Measurements from ENCODE around the gene PARD3B. TPM values are rescaled to one million over a fixed set of nuclear protein-coding genes. Genes with fewer than 3 reads are reported as not detected.
"Not testable (repeated sequence)": the region's sequence is repeated elsewhere in the genome, so short reads cannot be mapped to it uniquely, and the experiment has no call there.

The PARD3B gene
- total RNA-seq, 1 donor from 2014 or later: 6.8 TPM

DNA sequence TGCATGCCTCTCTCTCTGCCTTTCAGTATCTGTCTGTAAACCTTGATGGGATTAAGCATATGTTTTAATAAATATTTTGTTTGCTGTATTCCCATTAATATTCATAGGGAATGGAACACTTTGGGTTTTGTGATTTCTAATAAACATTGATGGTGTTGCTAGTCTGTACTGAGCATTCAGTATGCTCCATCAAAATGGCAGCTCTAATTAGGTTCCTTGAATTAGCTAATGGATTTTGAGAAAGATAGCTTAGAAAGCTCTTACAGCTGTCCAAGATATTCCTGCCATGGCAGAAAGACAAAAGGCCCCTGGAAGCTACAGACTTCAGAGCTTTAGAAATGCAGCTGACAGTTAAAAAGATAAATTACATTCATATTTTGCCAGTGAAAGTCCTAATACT is 937.8 kb downstream of the PARD3B start:
- intact Hi-C loops (cut with DNase I): no loop called here
- no peak for DNase-seq
- no peak for ATAC-seq (ENCODE audit: poor library complexity)

DNA sequence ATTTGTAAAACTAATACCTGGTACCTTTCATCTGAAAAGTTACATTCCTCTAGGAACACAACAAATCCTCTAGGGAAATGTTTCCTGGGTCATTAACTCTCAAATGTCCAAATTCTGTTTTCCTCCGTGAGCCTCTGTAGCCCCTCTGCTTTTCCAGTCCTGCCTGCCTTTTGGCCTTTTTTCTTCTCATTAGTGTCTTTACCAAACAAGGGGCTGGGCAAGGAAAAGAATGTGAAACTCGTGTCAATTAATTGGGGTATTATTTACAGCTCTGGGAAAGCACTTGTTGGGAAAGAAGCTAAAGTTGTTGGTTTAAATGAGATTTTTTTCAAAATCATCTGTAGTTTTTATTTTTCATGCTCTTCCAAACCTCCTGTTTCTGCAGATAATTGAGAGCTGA is 938.9 kb downstream of the PARD3B start:
- DNase-seq (no peak), ATAC-seq (ENCODE audit: poor library complexity) (no peak)
- intact Hi-C loops (cut with DNase I): no loop called here

DNA sequence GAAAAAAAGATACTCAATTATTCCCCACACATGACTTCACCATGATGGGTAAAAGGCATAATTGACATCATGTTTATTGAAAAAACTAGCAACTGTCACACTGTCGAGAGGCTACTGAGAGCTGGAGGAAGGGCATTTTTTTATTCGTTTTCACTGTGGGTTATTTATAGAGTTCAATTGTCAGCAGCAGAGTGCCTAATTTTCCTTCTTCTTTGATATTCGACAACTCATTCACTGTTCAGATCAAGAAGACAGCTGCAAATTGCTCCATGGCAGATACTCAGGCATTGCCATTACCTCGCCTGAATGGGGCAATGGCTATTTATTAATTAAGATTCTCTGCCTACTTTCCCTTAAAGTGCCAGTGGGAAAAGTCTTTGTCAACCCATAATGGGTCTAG is 939.5 kb downstream of the PARD3B start:
- DNase-seq (no peak), ATAC-seq (ENCODE audit: poor library complexity) (no peak)
- intact Hi-C loops (cut with DNase I): no loop called here

DNA sequence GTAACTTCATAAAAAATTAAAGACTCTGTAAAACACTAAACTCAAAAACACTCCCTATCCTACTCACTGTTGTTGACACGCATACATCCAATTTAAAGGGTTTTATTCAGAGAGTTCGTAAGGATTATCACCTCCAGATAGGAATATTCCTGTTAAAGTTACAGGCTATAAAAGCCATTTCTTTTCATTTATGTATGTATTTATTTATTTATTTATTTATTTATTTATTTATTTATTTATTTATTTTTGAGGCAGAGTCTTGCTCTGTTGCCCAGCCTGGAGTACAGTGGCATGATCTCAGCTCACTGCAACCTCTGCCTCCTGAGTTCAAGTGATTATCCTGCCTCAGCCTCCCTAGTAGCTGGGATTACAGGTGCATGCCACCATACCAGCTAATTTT is 948.3 kb downstream of the PARD3B start:
- ATAC-seq (ENCODE audit: poor library complexity); DNase-seq; intact Hi-C loops (cut with DNase I): not testable (repeated sequence)

DNA sequence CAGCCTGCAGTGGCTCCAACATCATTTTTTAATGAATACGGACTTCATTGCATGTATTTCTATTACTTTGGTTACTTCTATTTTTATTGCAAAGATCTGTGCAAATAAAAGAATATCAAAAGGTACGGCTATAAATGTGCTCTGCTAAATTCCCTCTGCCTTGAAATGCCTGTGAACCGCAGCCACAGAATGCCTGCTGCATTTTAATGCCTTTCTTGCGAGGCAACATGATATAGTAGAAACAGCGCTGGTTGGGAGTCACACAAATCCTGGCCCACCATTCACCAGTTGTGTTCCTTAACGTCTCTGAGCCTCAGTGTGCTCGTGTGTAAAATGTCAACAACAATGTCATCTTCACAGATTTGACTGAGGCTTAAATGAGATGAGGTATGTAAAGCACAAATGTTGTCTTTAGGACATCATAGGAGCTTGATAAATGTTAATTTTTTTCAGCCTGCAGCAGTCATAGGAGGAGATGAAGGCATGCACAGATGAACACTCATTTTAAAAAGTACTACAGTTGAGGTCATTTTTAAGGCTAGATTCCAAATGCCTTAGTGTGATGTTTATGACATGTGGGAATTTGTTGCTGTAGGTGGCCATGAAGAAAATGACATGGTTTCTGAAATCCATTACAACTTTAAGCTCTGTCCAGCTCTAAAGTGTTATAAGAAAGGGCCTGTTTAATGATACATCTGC is 949.4 kb downstream of the PARD3B start:
- ATAC-seq (ENCODE audit: poor library complexity) (no peak), DNase-seq (no peak)
- intact Hi-C loops (cut with DNase I): no loop called here

DNA sequence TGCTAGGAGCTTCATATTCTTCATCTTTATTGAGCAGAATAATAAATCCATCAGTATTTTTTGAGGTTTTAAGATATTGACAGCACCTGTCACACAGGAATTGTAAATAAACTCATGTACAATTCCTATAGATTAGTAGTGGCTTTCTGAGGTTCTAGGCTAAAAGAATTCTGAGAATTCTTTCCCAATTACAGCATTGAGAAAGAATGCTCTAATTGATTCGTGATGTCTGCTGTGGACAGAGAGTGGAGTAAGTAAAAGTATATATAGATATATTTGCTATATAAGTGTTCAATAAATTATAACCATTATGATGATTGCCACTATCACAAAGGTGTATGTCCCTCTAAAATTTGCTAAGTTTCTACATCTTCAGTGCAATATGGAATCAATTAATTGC is 950.5 kb downstream of the PARD3B start:
- no peak for DNase-seq
- intact Hi-C loops (cut with DNase I): no loop called here
- ATAC-seq (ENCODE audit: poor library complexity): no peak

DNA sequence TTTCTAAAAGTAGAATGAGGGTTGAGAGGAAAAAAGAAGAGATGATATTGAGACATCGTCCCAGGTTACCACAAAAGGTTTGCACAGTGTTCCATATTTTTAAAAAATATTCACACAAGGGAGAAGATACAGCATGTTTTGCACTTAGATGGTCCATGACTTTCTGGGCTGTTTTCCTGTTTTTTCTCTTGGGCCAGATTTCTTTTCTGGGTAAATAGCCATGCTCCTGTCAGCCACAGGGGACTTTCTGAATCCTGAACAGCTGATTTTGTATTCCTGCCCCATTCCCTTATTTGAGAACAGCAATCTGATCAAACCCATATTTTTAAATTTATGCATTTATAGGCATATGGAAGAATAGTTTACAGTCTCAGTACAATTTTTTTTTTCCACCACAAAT is 951.1 kb downstream of the PARD3B start:
- ATAC-seq (ENCODE audit: poor library complexity): peak; percentile 53
- intact Hi-C loops (cut with DNase I): no loop called here
- DNase-seq: no peak

DNA sequence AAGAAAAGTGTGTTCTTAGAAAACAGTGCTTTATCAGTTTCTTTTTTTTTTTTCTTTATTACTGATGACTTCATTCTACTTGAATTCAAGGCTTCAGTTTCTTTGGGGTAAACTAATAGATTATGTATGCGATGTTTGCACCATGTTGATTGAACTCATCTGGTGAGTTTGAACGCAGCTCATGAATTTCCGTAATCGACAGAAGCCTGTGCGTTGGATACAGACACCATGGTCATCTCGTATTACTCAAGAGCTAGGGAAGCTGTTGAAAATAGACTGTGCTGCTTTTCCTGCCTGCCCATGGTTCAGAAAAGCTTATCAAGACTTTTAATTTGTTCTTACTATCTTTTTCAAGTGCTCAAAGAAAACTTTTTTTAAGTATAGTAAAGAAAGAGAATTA is 951.5 kb downstream of the PARD3B start:
- intact Hi-C loops (cut with DNase I): no loop called here
- peak; percentile 71 for ATAC-seq (ENCODE audit: poor library complexity)
- no peak for DNase-seq

DNA sequence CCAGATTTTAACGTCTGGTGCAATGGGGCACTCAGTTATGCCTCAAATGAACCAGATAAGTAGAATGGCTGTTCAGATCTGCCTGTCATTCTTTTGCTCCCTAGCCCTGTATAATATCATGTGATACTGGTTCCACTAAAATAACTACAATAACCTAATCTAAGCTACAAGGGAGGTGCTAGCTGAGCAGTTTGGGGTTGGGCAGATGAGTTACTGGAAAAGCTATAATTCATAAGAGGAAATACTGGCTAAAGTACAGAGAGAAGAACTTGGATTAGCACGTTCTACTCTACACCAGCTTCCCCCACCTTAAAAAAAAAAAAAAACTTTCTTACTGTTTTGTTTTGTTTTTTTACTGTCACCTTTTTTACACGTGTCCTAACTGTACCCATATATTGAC is 953.7 kb downstream of the PARD3B start:
- no peak for DNase-seq
- ATAC-seq (ENCODE audit: poor library complexity): no peak
- intact Hi-C loops (cut with DNase I): no loop called here

DNA sequence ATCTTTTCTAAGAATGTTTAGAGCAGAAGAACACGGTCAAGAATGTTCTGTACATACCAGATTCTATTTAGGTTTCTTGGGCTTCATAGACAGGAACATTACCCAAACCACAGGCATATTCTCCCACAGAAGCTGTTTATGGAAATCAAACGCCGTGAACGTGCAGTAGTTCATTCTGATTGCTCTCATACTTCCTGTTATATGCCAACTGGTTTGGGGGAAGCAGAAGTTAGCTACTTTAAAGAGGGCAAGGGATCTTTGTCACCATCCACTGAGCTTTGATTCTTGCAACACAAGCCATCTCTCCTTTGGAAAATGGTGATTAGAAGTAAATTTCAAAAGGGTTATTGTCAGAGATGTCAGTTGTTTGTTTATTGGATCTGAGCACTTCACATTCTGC is 954.8 kb downstream of the PARD3B start:
- no peak for DNase-seq
- ATAC-seq (ENCODE audit: poor library complexity): no peak
- intact Hi-C loops (cut with DNase I): no loop called here

DNA sequence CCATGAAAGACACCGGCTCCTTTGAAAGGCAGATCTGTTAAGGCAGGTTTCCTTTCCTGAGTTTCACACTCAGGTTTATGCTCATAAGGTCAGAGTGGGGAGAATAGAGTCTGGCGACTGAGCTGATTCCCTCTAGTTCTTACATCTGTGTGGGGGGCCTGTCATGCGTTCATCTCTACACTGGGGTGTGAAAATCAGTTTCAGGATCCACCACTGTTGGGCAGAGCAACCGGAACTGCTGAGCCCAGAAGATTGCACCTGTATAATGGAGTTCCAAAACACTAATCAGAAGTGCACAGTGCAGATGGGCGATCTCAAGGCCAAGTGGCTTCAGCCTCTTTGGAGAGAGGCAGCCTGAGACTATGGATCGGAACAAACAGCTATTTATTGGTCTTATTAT is 955.7 kb downstream of the PARD3B start:
- intact Hi-C loops (cut with DNase I): no loop called here
- no peak for ATAC-seq (ENCODE audit: poor library complexity)
- DNase-seq: no peak

DNA sequence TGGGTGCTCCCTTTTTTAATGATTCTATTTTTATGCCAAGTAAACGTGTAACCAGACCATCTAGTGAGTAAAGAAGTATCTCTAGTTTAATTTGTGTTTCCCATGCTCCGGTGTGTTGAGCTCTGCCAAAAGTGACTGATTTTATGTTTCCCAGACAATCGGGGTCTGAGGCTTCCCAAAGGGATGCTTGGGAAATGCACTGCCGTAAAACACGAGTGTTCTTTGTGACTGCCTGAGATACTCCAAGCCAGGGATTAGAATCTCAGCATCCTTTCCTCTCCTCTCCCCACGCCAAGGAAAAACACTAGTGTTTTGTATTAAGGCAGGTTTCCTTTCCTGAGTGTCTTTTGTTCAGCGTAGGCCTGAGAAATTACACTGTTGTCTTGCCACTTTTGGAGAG is 956.6 kb downstream of the PARD3B start:
- no peak for DNase-seq
- intact Hi-C loops (cut with DNase I): no loop called here
- ATAC-seq (ENCODE audit: poor library complexity): no peak

DNA sequence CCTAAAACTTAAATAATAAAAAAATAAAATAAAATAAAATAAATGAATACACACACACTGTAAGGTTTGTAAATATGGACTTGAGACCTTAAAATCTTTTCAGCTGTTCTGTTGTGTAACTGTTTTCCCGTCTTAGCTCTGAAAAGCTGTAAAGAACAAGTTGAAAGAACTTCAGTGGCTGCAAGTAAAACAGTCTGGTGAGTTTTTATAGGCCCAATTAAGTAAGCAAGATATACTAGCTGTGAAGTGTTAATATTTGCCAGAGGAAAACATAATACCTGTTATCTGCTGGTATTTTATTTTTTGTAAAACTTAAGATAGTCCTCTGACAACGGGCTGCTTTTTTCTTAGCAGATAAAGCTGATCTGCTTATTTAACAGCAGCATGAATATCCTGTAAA is 960.1 kb downstream of the PARD3B start:
- DNase-seq (no peak), ATAC-seq (ENCODE audit: poor library complexity) (no peak)
- intact Hi-C loops (cut with DNase I): no loop called here

DNA sequence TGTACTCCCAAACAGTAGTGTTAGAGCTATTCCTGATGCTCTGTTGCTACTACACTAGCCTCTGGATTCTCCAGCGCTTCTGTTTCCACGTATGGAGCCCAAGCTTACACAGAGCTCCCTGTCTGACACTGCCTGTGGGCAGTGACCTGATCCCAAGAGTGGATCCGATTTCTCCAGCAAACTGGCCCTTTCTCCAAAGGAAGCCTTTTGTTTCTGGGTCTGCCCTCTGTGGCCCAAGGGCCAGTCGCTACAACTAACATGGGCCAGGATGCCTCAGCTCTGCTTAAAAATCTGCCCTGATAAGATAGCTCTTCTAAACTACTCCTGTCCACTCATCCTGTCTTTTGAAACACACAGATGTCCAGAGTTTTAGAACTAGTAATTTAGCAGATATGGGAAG is 964.4 kb downstream of the PARD3B start:
- DNase-seq (no peak), ATAC-seq (ENCODE audit: poor library complexity) (no peak)
- intact Hi-C loops (cut with DNase I): no loop called here

DNA sequence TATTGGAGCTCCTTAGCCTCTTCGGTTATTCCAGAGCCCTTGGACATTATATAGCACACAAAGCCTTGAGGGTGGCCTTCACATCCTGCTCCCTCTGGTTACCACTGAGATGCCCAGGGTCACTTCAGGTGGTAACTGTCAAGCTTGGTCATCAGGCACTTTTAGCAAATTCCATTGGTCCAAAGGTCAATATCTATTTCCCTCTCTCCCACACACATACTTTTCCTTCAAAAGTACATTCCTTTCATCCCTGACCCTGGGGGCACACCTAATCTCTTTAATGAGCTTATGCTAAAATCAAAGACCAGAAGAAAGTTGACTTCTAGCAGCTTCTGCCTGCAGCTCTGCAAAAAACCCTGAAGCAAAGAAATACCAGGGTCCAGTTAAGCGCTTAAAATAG is 965.1 kb downstream of the PARD3B start:
- ATAC-seq (ENCODE audit: poor library complexity) (no peak), DNase-seq (no peak)
- intact Hi-C loops (cut with DNase I): no loop called here

DNA sequence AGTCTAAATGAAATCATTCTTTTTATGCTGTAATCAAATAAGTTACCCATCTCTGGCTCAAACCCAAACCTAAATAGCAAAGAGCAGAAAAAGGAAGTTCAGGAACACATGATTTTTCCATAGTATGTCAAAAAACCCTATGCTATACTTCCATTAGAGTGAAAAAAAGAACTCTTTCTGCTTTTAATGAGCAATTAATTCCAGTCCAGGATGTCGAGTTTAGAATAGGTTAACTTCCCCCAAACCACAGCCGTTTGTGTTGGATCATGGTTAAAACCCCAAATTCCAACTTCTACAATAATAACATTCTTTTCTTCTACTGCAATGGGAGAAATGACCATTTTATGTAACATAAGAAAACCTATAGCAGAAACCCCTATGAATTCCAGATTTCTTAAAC is 965.9 kb downstream of the PARD3B start:
- DNase-seq (no peak), ATAC-seq (ENCODE audit: poor library complexity) (no peak)
- intact Hi-C loops (cut with DNase I): no loop called here

DNA sequence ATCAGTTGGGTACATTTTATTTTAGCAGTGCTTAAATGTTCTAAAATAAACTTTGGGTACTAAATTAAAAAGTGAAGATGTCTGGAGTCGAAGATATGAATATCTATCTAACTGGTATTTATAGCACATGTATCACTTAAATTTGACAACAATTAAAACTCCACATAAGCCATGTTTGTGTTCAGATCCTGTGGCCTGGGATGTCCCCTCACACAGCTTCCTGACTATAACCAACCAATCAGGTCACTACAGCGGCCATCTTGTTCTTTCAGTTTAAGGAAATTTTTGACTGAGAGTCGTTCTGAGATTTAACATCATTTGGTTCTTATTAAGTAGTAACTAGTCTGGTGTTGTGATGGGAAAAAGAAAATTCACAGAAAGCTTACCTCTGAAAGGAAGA is 966.4 kb downstream of the PARD3B start:
- DNase-seq (no peak), ATAC-seq (ENCODE audit: poor library complexity) (no peak)
- intact Hi-C loops (cut with DNase I): no loop called here

DNA sequence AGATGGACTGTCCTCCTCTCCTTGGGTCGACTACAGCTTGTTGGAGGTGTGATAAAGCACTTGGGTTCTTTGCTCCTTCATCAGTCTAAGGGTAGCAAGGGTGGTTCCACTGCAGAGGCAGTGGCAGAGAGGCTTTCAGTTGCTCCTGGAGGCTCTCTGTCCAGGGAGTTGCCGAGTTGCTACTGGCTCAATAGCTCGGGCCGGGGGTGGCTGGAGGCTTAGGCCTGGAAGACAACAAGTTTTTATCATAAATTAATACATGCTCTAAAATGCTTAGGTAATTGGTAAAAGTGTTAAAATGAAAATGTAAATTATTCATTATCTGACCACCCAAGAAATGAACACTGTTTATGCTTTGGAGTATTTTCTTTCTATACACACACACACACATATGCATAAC is 975.0 kb downstream of the PARD3B start:
- ATAC-seq (ENCODE audit: poor library complexity) (no peak), DNase-seq (no peak)
- intact Hi-C loops (cut with DNase I): no loop called here

DNA sequence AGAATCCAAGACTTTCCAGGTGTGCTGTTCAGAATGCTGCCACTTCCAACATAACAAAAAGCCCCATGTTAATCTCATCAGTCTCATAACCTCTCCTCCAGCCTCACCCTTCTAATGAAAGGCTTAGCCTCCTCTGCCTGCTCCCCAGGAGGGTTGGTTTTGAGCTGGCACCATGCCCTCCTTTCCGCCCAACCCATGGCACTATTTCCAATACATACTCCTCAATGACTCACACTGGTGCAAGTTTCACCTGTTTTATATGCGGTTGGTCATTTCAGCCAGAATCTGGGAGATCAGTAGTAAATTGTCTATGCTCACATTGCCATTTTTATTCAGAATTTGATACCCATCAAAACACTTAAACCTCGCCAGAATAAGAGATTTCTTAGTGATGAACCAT is 979.4 kb downstream of the PARD3B start:
- DNase-seq (no peak), ATAC-seq (ENCODE audit: poor library complexity) (no peak)
- intact Hi-C loops (cut with DNase I): no loop called here

DNA sequence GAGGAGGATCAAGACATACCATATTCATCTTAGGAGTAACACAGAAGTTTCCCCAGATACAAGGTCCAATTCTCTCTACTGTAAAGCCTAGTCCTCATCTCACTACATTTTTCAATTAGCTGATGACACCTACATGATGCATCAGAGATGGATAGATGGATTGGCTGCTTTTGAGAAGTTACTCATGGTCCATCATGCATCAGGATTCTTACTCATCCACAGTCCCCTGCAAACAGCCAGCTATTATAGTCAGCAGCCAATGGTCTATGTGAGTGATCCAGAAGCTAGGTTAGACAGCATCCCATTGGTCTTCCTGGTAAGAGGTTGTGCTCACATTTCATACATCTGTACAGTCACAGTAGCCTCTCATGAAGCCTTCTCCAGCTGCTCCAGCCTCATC is 982.5 kb downstream of the PARD3B start:
- ATAC-seq (ENCODE audit: poor library complexity) (no peak), DNase-seq (no peak)
- intact Hi-C loops (cut with DNase I): no loop called here

DNA sequence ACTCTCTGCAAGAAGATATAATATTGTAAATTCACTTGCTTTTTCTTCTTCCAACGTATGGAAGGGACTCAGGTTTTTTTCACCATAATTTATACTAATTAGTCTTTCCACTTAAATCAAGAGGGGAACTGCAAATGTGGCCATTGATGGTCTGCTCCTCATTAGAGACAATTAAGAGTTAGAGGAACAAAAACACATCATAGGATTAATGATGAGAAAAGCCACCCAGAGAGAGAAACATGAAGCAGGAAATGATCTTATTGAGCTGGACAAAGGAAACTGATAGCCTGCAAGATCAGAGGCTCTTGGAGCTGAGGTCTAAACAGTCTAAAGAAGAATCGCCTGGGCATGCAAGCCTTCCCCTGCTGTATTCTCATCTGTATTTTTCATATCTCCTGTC is 985.8 kb downstream of the PARD3B start:
- DNase-seq (no peak), ATAC-seq (ENCODE audit: poor library complexity) (no peak)
- intact Hi-C loops (cut with DNase I): no loop called here
